ENCODE results near the gene AGTPBP1.
"Not testable (repeated sequence)": the region's sequence is repeated elsewhere in the genome, so short reads cannot be mapped to it uniquely, and the experiment has no call there.

Gene AGTPBP1

GRCh38 chr9:85741875-85742596 is at the start of gene AGTPBP1:
Gene AGTPBP1, minus strand, starts transcription at chr9:85741954. Its CDS starts 29,421 bp downstream, at chr9:85712533.
- peak within 1 kb of the TSS; percentile 88 for H3K4me3 ChIP-seq (ENCODE audit: low read length)
- peak; percentile 88 for DNase-seq (ENCODE audit: low read depth)
- TF ChIP-seq CTCF (conservative IDR thresholded peaks at IDR 0.05; ENCODE audit: low read length), result peak; percentile 10; the same call in 1 of the 2 replicates

GRCh38 chr9:85786116-85786515 is 44.4 kb upstream of the AGTPBP1 start:
- not testable (repeated sequence) for DNase-seq (ENCODE audit: low read depth); H3K4me3 ChIP-seq (ENCODE audit: low read length)
- peak; percentile 2; the same call in 1 of the 2 replicates for TF ChIP-seq CTCF (conservative IDR thresholded peaks at IDR 0.05; ENCODE audit: low read length)

GRCh38 chr9:85773844-85774243 is 32.1 kb upstream of the AGTPBP1 start:
- not testable (repeated sequence) for H3K4me3 ChIP-seq (ENCODE audit: low read length); DNase-seq (ENCODE audit: low read depth)

GRCh38 chr9:85761802-85762201 is 20.0 kb upstream of the AGTPBP1 start:
- not testable (repeated sequence) for DNase-seq (ENCODE audit: low read depth); H3K4me3 ChIP-seq (ENCODE audit: low read length)

GRCh38 chr9:85757716-85758115 is 16.0 kb upstream of the AGTPBP1 start:
- not testable (repeated sequence) for DNase-seq (ENCODE audit: low read depth); H3K4me3 ChIP-seq (ENCODE audit: low read length)

GRCh38 chr9:85756216-85756615 is 14.5 kb upstream of the AGTPBP1 start:
- H3K4me3 ChIP-seq (ENCODE audit: low read length); DNase-seq (ENCODE audit: low read depth): not testable (repeated sequence)

- no peak for TF ChIP-seq CTCF (conservative IDR thresholded peaks at IDR 0.05; ENCODE audit: low read length)
- no peak for DNase-seq (ENCODE audit: low read depth)
- H3K4me3 ChIP-seq (ENCODE audit: low read length), result no peak overlapping the region
Measured at GRCh38 chr9:85746309-85746708, 4.6 kb upstream of the AGTPBP1 start.

- TF ChIP-seq CTCF (conservative IDR thresholded peaks at IDR 0.05; ENCODE audit: low read length), result no peak
- H3K4me3 ChIP-seq (ENCODE audit: low read length), result no peak overlapping the region
- no peak for DNase-seq (ENCODE audit: low read depth)
Measured at GRCh38 chr9:85745203-85745602, 3.4 kb upstream of the AGTPBP1 start.

- DNase-seq (ENCODE audit: low read depth), result no peak
- no peak for TF ChIP-seq CTCF (conservative IDR thresholded peaks at IDR 0.05; ENCODE audit: low read length)
- no peak overlapping the region for H3K4me3 ChIP-seq (ENCODE audit: low read length)
Measured at GRCh38 chr9:85744480-85744879, 2.7 kb upstream of the AGTPBP1 start.
